LNCaP clone FGC (cell line): ENCODE measurements around the gene EDAR.

Experiments
- DNase-seq: peaks from one replicate; pipeline ENCODE4 v3.0.0-alpha.2; 2011; ENCODE audit warnings: low read depth
- H3K4me3 ChIP-seq: 2 replicates; pipeline ENCODE4 v1.5.1; 2011; ENCODE audit warnings: mild to moderate bottlenecking, low read depth, low read length, control low read depth
- TF ChIP-seq, protein P1 (sequence below): IDR thresholded peaks from 2 replicates; pipeline ENCODE4 v1.5.1; 2012; ENCODE audit warnings: mild to moderate bottlenecking; ENCODE audit not compliant: control insufficient read depth, insufficient read depth; ENCODE audit errors: extremely low read depth

Gene EDAR

DNA sequence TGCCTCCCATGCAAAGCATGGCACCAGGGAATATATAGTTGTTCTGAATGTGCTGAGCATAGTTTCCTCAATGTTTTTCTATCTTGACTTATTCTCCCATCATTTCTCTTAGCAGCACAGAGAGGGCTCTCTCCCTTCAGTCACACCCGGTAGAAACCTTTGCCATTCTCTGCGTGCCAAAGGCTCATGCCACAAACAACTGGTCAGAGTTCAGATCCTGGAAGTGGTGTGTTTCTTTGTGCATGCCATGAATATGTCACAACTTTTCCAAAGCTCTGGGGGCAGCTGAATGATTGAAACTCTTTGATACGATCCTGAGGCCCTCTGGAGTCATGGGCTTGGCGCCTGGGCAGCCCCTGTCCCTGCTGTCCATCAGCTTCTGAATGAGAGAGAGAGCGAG lies 28.0 kb upstream of the EDAR start:
- DNase-seq, result no peak
- TF ChIP-seq, protein P1, sequence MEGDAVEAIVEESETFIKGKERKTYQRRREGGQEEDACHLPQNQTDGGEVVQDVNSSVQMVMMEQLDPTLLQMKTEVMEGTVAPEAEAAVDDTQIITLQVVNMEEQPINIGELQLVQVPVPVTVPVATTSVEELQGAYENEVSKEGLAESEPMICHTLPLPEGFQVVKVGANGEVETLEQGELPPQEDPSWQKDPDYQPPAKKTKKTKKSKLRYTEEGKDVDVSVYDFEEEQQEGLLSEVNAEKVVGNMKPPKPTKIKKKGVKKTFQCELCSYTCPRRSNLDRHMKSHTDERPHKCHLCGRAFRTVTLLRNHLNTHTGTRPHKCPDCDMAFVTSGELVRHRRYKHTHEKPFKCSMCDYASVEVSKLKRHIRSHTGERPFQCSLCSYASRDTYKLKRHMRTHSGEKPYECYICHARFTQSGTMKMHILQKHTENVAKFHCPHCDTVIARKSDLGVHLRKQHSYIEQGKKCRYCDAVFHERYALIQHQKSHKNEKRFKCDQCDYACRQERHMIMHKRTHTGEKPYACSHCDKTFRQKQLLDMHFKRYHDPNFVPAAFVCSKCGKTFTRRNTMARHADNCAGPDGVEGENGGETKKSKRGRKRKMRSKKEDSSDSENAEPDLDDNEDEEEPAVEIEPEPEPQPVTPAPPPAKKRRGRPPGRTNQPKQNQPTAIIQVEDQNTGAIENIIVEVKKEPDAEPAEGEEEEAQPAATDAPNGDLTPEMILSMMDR, result no peak
- no peak overlapping the region for H3K4me3 ChIP-seq

DNA sequence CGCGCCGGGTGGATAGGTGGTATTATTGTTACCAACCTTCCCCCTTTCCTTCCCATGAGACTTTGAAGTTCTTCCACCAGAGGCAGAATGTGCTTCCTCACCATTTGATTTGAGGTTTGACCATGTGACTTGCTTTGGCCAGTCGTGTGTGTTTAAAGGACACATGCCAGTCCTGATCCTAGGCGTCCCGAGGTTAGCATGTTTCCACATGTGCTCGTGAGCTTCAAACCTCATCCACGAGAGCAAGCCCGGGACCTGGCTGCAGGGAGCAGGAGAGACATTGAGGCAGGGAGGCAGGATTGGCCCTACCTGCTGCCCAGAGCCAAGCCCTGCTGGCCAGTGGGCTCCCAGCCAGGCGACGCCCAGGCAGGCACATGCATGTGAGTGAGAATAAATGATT lies 27.4 kb upstream of the EDAR start:
- DNase-seq, result no peak
- TF ChIP-seq, protein P1, result no peak

GRCh38 chr2:109014476-109014875 lies 25.5 kb upstream of the EDAR start:
- no peak for DNase-seq
- TF ChIP-seq, protein P1, result no peak
- H3K4me3 ChIP-seq, result no peak overlapping the region

More for the DNA sequence above, 27.4 kb upstream of the EDAR start:
- no peak overlapping the region for H3K4me3 ChIP-seq

DNA sequence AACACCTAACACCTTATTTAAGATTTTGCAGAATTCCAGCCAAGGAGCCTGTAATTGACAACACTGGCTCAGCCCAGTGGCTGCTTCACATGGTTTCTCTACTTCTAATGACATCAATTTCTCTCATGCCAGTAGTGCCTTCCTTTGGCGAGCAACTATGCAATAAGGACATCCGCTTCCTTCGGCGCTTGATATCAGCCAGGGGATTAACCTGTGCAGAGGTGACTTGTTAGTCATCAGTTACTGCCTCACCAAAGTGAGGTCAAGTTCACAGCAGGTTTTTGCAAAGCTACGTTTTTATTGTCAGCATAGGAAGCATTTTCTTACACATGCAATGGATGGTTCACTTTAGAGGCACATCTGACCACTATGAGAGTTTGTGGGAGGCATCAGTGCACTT lies 24.0 kb upstream of the EDAR start:
- no peak for DNase-seq
- H3K4me3 ChIP-seq, result no peak overlapping the region
- TF ChIP-seq, protein P1, result no peak

- DNase-seq, result peak; percentile 79
- TF ChIP-seq, protein P1, result no peak
- no peak overlapping the region; the same call in 1 of the 2 replicates for H3K4me3 ChIP-seq
Observed at GRCh38 chr2:109009920-109010610, 21.0 kb upstream of the EDAR start.

GRCh38 chr2:109006971-109007370 lies 18.0 kb upstream of the EDAR start:
- no peak overlapping the region for H3K4me3 ChIP-seq
- no peak for DNase-seq
- TF ChIP-seq, protein P1, result no peak

GRCh38 chr2:109005686-109006204 lies 16.7 kb upstream of the EDAR start:
- TF ChIP-seq, protein P1, result no peak
- no peak overlapping the region for H3K4me3 ChIP-seq
- no peak for DNase-seq
